OCI-M2 (cell line): ENCODE data around the gene POLR2A.

Source experiments
- DNase-seq: peaks from one replicate; lab custom pipeline; 2025; ENCODE audit not compliant: unreplicated experiment; lab: John Stamatoyannopoulos, UW

The POLR2A gene

GRCh38 chr17:7484067-7484918, at the start of gene POLR2A:
Gene POLR2A, plus strand, starts transcription at chr17:7484366.
- DNase-seq: peak; percentile 82

- DNase-seq: no peak
Observed at GRCh38 chr17:7435676-7436555, 48.2 kb upstream of the POLR2A start.

DNA sequence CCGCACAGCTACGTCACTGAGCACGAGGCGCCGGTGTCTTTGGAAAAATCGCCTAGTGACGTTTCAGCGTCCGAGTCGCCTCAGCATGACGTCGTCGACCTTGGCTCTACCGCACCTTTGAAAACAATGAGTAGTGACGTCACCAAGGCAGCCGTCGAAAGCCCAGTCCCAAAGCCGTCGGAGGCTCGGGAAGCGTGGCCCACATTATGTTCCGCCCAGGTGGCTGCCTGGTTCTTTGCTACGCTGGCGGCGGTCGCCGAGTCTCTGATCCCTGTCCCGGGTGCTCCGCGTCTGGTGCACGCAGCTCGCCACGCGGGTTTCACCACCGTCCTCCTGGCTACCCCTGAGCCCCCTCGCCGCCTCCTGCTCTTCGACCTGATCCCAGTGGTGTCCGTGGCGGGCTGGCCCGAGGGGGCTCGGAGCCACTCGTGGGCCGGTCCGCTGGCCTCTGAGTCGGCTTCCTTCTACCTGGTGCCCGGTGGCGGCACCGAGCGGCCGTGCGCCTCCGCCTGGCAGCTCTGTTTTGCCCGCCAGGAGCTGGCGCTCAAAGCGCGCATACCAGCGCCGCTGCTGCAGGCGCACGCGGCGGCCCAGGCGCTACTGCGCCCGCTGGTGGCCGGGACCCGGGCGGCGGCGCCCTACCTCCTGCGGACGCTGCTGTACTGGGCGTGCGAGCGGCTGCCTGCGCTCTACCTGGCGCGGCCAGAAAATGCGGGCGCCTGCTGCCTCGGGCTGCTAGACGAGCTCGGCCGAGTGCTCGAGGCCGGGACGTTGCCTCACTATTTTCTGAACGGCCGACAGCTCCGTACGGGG, 47.4 kb upstream of the POLR2A start:
- DNase-seq: no peak

DNA sequence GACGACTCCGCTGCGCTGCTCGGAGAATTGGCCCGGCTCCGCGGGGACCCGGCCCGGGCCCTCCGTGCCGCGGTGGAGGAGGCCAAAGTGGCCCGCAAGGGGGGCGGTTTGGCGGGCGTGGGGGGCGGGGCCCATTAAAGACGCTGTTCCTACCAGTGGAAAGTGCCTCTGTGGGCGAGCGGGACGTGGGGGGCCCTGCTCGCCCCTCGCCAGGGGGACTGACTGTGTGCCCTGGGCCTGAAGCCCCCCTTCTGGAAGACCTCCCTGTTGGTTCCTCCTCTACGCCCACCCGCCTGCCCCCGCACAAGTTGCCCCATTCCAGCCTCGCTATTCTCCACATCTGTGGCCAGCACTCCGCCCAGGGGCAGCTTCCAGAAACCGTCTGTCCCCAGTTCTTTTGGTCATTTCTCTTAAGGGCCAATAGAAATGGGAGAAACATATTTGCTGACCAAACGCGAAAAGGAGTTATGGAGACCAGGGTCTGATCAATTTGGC, 46.8 kb upstream of the POLR2A start:
- DNase-seq: no peak

DNA sequence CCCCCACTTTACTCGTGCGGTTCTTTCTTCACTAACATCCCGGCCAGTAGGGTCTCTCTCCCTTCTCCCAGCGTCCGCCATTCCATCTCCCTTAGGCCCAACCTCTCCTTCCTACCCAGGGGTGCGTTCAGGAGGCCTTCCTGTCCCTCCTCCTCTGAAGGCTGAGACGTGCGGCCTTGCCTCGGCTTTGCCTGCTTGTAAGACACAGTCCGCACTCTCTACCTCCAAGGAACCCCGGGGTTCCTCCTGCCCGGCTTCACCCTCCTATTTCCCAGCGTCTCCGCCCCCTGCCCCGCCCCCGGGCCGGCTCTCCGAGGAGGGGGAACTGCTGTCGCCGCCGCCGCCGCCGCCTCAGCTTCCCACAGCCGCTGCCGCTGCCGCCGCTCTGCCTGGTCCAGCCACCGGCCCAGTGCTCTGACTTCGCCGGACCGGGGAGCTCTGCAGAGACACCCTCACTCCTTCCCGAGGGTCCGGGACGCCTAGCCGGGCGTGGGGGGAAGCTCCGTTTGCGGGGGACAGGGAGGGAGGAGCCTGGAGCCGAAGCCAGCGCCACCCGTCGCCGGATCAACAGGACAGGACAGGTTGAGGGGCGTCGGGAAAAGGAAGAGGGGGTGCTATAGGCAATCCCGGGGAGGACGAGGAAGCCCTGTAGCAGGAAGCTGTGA, 46.1 kb upstream of the POLR2A start:
- no peak for DNase-seq

- no peak for DNase-seq
Observed at GRCh38 chr17:7438656-7439460, 45.3 kb upstream of the POLR2A start.

DNA sequence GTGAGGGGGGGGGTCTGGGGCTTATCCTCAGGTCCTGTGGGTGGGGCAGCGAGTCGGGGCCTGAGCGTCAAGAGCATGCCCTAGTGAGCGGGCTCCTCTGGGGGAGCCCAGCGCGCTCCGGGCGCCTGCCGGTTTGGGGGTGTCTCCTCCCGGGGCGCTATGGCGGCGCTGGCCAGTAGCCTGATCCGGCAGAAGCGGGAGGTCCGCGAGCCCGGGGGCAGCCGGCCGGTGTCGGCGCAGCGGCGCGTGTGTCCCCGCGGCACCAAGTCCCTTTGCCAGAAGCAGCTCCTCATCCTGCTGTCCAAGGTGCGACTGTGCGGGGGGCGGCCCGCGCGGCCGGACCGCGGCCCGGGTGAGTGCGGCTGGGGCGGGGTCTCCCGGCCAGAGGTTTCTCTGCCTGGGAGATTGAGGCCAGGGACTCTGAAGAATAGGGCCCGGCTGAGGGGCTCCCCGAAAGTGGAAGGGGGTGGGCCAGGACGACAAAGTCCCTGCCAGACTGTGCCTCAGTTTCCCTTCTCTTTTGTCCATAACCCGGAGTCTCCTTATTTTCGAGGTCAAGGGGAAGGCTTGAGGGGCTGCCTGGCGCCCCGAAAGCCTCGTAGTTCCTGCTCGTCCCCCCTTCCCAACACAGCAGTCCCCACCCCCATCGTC, 44.6 kb upstream of the POLR2A start, which contains the start of gene FGF11:
FGF11 (plus strand) TSS at position 51 of the 651 bp plus-strand sequence; CDS start at position 160, 109 bp downstream.
- no peak for DNase-seq

DNA sequence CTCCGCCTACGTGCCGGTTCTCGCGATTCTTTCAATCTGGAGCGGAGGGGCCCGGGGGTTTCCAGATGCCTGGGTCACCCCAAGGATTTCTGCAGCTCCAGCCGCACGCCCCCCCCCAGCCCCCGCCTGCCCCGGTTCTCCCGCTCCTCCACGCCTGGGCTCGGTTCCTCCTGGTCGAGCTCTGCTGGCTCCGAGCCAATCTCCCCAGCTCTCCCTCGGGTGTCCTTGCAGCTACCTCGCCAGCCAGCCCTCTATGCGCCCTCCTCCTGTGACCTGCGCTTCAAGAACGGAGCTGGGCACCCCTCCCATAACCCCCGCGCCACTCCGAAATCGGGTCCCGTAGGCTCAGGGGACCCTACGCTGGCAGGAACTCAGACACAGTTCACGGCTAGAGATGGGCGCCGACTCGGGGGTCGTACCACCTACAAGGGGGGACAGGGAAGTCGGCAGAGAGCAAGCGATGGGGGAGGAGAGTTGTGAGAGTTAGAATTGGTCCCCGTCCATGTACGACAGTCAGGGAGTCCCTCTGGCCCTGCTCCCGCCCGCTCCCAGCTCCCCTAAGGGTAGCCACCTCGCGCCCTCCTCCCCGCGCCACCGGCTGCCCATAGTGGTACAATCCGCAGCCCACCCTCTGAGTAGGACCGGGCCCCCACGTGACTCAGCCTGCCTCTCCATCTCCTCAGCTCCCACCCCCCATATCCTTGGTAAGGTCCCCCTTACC, 43.9 kb upstream of the POLR2A start:
- DNase-seq: no peak

GRCh38 chr17:7440834-7441195, 43.4 kb upstream of the POLR2A start:
- DNase-seq: no peak

GRCh38 chr17:7441266-7441665, 42.9 kb upstream of the POLR2A start:
- DNase-seq: no peak

GRCh38 chr17:7442142-7442541, 42.0 kb upstream of the POLR2A start:
- no peak for DNase-seq

DNA sequence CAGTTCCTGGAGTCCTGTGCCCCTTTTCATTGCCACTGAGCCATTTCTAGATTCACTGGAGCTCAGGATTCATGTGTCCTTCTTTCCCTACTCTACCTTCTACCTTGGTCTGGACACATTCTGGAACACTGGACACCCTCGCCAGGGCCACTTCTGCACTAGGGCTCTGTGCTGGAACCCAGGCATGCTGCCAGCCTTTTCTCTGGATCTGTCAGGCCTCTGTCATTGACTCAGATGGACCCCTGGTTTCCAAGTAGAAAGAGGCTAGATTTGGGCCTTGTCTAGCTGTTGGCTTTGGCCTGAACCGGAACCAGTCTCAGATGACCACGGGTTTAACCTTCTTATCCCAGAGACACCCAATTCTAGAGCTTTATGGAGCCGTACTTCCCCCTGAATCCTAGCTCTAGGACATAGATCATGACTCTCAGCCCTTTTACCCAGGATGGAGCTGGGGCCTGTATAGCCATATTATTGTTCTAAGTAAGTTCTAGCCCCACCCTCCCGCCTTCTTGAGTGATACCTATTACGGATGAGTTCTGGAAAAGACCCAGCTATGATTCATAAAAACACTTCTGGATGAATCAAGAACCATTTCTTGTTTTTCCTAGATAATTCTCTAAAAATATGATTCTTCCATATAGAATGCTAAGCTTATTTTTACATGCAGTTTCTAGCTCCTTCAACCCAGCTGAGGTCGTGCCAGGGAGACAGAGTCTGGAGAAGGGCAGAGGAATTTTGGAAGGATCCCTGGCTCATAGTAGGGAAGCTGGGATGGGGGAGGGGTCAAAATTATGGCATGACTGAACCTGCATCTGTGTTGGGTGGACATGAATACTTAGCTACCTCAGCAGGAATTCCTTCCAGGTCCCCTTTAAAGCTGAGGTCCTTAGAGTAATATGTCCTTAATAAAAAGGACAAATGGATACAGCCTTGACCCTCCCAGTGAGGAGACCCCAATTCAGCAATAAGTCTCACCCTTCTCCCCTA, 40.4 kb upstream of the POLR2A start:
- no peak for DNase-seq

- DNase-seq: no peak
Observed at GRCh38 chr17:7444682-7445618, 39.2 kb upstream of the POLR2A start, which contains the start of gene CHRNB1. Gene CHRNB1, plus strand, starts transcription at chr17:7445061. Its CDS starts 67 bp downstream, at chr17:7445128.

- DNase-seq: no peak
Observed at GRCh38 chr17:7445619-7445968, 38.6 kb upstream of the POLR2A start.

DNA sequence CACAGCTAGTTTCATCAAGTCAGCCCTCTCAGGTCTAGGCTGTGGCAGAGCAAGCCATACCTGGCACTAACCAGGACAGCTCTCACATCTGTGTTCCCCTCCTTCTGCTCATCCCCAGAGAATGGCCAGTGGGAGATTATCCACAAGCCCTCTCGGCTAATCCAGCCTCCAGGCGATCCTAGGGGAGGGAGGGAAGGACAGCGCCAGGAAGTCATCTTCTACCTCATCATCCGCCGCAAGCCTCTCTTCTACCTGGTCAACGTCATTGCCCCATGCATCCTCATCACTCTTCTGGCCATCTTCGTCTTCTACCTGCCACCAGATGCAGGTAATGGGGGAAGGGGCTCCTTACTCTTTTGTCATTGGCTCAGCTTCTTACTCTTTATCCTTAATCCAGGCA, 35.7 kb upstream of the POLR2A start:
- DNase-seq: no peak

- no peak for DNase-seq
Observed at GRCh38 chr17:7459961-7460545, 24.1 kb upstream of the POLR2A start.
